ENCODE data around the gene SDK1.

Gene SDK1

DNA sequence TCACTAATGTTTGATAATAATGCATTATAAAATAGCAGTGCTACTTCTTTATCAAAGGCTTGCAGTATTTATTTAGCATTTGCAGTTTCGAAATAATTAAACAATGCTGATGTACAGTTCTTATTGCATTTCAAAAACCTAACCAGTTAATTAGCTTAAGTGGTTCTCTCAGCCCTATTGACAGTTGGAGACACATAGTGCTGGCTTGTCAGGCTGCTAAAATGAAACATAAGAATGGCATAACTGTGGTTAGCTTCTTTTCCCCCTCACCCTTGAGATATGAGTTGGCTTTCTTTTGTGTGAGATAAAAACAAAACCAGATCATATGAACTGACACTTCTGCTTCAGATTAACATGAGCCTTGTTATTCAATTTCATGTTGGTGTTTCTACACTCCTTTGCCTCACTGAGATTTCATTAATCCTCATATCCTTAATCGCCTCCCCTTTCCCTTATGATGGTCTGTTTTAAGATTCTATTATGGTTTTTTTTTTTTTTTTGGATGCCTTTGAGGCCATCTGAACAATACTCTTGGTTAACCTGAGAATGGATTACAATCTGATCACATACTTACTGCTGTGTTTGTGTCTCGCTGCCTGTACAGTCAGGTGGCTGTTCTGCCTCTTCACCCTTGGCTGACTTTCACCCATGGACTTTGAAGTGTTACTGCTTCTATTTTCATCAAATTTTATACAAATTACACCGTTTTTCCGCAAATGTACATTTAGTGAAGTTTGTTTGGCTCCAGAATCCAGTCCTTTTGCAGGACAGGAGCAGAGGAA is 108.0 kb downstream of the SDK1 start:
- TF ChIP-seq, protein P1, sequence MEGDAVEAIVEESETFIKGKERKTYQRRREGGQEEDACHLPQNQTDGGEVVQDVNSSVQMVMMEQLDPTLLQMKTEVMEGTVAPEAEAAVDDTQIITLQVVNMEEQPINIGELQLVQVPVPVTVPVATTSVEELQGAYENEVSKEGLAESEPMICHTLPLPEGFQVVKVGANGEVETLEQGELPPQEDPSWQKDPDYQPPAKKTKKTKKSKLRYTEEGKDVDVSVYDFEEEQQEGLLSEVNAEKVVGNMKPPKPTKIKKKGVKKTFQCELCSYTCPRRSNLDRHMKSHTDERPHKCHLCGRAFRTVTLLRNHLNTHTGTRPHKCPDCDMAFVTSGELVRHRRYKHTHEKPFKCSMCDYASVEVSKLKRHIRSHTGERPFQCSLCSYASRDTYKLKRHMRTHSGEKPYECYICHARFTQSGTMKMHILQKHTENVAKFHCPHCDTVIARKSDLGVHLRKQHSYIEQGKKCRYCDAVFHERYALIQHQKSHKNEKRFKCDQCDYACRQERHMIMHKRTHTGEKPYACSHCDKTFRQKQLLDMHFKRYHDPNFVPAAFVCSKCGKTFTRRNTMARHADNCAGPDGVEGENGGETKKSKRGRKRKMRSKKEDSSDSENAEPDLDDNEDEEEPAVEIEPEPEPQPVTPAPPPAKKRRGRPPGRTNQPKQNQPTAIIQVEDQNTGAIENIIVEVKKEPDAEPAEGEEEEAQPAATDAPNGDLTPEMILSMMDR (IDR thresholded peaks at IDR 0.05; ENCODE audit: poor library complexity, severe bottlenecking) = no peak
- no peaks in the 10 kb centered on the region for H3K36me3 ChIP-seq (ENCODE audit: low read depth)
- H3K4me1 ChIP-seq (ENCODE audit: insufficient read depth, poor library complexity, severe bottlenecking) = peaks cover 8% of the 10 kb centered on the region
- ATAC-seq (ENCODE audit: low read depth) (no peak), DNase-seq (ENCODE audit: low spot score) (no peak)
- H3K4me3 ChIP-seq (ENCODE audit: severe bottlenecking) = no peak overlapping the region
- no peaks in the 10 kb centered on the region for H3K27me3 ChIP-seq (ENCODE audit: insufficient read depth, poor library complexity, severe bottlenecking)
- no peak overlapping the region for H3K27ac ChIP-seq (ENCODE audit: poor library complexity, severe bottlenecking)
- H3K9me3 ChIP-seq (ENCODE audit: severe bottlenecking) = no peaks in the 10 kb centered on the region

DNA sequence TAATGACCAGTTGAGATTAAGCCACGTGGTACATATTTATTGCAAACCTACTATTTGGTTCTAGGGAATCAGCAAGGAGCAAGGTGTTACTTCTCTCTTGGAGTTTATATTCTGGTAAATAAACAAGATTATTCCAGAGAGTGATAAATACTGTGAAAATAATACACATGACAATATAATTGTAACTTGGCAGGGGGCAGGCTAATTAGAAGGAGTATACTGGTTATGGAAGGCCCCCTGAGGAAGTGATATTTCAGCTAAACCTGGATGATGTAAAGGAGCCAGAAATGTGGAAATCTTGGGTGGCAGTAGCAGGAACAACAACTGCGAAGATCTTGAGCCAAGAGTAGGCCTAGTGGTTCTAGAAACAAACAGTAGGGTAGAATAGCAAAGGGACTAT is 111.8 kb downstream of the SDK1 start:
- TF ChIP-seq, protein P1 (IDR thresholded peaks at IDR 0.05; ENCODE audit: poor library complexity, severe bottlenecking) = no peak
- DNase-seq (ENCODE audit: low spot score) (no peak), ATAC-seq (ENCODE audit: low read depth) (no peak)
- no peak overlapping the region for H3K4me3 ChIP-seq (ENCODE audit: severe bottlenecking)
- no peaks in the 10 kb centered on the region for H3K36me3 ChIP-seq (ENCODE audit: low read depth)
- H3K4me1 ChIP-seq (ENCODE audit: insufficient read depth, poor library complexity, severe bottlenecking) = peaks cover 12% of the 10 kb centered on the region
- no peak overlapping the region for H3K27ac ChIP-seq (ENCODE audit: poor library complexity, severe bottlenecking)
- no peaks in the 10 kb centered on the region for H3K9me3 ChIP-seq (ENCODE audit: severe bottlenecking)
- H3K27me3 ChIP-seq (ENCODE audit: insufficient read depth, poor library complexity, severe bottlenecking) = no peaks in the 10 kb centered on the region

DNA sequence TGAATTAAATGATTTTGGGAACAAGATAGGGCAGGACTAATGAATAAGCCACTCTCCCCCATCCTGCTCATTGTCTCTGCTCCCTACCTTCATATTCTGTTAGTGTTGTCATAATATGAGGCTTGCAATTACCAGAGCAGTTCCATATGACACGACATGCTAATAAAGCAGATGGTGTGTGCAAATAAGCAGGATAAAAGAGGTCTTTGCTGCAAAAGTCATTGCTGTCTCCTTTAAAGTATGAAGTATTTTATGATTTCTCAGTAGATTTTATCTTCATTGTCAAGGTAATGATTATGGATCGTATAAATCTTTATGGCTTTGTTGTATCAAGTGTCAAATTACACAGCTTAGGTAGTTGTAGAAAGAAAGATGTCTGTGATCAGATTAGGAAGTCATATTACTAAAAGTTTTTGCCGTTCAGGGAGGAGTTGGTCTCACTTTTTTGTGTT is 114.8 kb downstream of the SDK1 start:
- Histone ChIP-seq H3K36me3 (ENCODE audit: low read depth) (no peaks in the 10 kb centered on the region), H3K27ac (ENCODE audit: poor library complexity, severe bottlenecking) (peak overlapping the region; percentile 8), H3K4me3 (ENCODE audit: severe bottlenecking) (no peak overlapping the region), H3K9me3 (ENCODE audit: severe bottlenecking) (no peaks in the 10 kb centered on the region), H3K27me3 (ENCODE audit: insufficient read depth, poor library complexity, severe bottlenecking) (no peaks in the 10 kb centered on the region), H3K4me1 (ENCODE audit: insufficient read depth, poor library complexity, severe bottlenecking) (peaks cover 12% of the 10 kb centered on the region)
- peak; percentile 68 for ATAC-seq (ENCODE audit: low read depth)
- TF ChIP-seq, protein P1 (IDR thresholded peaks at IDR 0.05; ENCODE audit: poor library complexity, severe bottlenecking) = no peak
- DNase-seq (ENCODE audit: low spot score) = no peak

DNA sequence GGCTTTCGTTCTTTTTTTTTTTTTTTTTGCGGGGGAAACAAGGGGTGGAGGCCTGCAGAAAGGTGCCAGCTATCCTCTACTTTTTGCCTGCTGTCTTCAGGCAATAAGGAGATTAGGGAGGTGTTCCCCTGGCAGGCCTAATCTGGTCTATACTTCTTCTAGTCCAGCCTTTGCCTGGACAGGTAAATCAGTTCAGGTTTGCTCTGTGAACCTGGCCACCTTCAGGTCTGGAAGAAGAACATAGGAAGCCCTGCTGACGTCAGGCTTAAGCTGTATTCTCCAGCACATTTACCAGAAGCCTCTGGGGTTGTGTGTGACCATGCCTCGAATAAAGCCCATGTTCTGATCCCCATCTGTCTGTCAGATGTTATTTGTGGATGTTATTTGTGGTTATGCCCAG is 115.4 kb downstream of the SDK1 start:
- no peak for ATAC-seq (ENCODE audit: low read depth)
- TF ChIP-seq, protein P1 (IDR thresholded peaks at IDR 0.05; ENCODE audit: poor library complexity, severe bottlenecking) = no peak
- Histone ChIP-seq H3K9me3 (ENCODE audit: severe bottlenecking) (no peaks in the 10 kb centered on the region), H3K4me1 (ENCODE audit: insufficient read depth, poor library complexity, severe bottlenecking) (peaks cover 12% of the 10 kb centered on the region), H3K27ac (ENCODE audit: poor library complexity, severe bottlenecking) (peak overlapping the region; percentile 8), H3K4me3 (ENCODE audit: severe bottlenecking) (no peak overlapping the region), H3K36me3 (ENCODE audit: low read depth) (no peaks in the 10 kb centered on the region), H3K27me3 (ENCODE audit: insufficient read depth, poor library complexity, severe bottlenecking) (no peaks in the 10 kb centered on the region)
- DNase-seq (ENCODE audit: low spot score) = no peak

DNA sequence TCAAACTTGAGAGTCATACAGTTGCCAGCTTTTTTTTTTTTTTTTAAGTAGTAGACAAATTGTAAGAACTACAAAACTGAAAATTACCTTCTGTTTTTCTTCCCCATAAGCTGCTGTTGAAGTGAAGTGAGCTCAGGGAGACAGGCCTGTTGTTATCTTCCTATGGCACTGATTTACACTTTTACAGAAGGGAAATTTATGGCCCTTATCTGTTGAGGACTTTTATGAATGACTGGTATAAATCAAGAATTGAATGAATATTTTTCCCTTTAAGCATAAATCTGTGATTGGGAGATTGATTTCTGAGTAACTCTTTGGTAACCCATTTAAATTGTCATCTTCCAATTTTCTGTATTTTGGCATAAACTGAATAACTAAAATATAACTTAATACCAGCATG is 124.0 kb downstream of the SDK1 start:
- TF ChIP-seq, protein P1 (IDR thresholded peaks at IDR 0.05; ENCODE audit: poor library complexity, severe bottlenecking) = no peak
- ATAC-seq (ENCODE audit: low read depth) (no peak), DNase-seq (ENCODE audit: low spot score) (no peak)
- no peak overlapping the region for H3K4me3 ChIP-seq (ENCODE audit: severe bottlenecking)
- H3K36me3 ChIP-seq (ENCODE audit: low read depth) = no peaks in the 10 kb centered on the region
- no peaks in the 10 kb centered on the region for H3K9me3 ChIP-seq (ENCODE audit: severe bottlenecking)
- H3K27me3 ChIP-seq (ENCODE audit: insufficient read depth, poor library complexity, severe bottlenecking) = no peaks in the 10 kb centered on the region
- H3K27ac ChIP-seq (ENCODE audit: poor library complexity, severe bottlenecking) = no peak overlapping the region
- no peaks in the 10 kb centered on the region for H3K4me1 ChIP-seq (ENCODE audit: insufficient read depth, poor library complexity, severe bottlenecking)

All from RWPE2 (cell line).